HG03565 (cell line): ENCODE results near the gene PKNOX1.
"Not testable (repeated sequence)": the region's sequence is repeated elsewhere in the genome, so short reads cannot be mapped to it uniquely, and the experiment has no call there.

Source experiments
- ATAC-seq: cut with Tn5 transposase; IDR thresholded peaks from one replicate; pipeline ENCODE4 v1.9.1; 2021; ENCODE audit warnings: mild to moderate bottlenecking, moderate library complexity; ENCODE audit not compliant: unreplicated experiment

PKNOX1 gene

GRCh38 chr21:42983103-42983502, 8.7 kb downstream of the PKNOX1 start:
- ATAC-seq, result no peak

- no peak for ATAC-seq
Observed at GRCh38 chr21:42983869-42984268, 9.5 kb downstream of the PKNOX1 start.

GRCh38 chr21:42986125-42986783, 11.9 kb downstream of the PKNOX1 start:
- ATAC-seq, result no peak

- no peak for ATAC-seq
Observed at GRCh38 chr21:42988236-42988965, 14.0 kb downstream of the PKNOX1 start.

GRCh38 chr21:42989370-42989769, 15.0 kb downstream of the PKNOX1 start:
- not testable (repeated sequence) for ATAC-seq

GRCh38 chr21:42989816-42990650, 15.7 kb downstream of the PKNOX1 start:
- ATAC-seq, result no peak

- no peak for ATAC-seq
Observed at GRCh38 chr21:42991992-42992740, 17.8 kb downstream of the PKNOX1 start.

- ATAC-seq, result no peak
Observed at GRCh38 chr21:42993051-42993712, 18.8 kb downstream of the PKNOX1 start.

- ATAC-seq, result no peak
Observed at GRCh38 chr21:42997053-42997452, 22.7 kb downstream of the PKNOX1 start.

GRCh38 chr21:42997983-42998382, 23.6 kb downstream of the PKNOX1 start:
- not testable (repeated sequence) for ATAC-seq

- not testable (repeated sequence) for ATAC-seq
Observed at GRCh38 chr21:42999152-42999551, 24.8 kb downstream of the PKNOX1 start.

GRCh38 chr21:43000041-43000440, 25.7 kb downstream of the PKNOX1 start:
- not testable (repeated sequence) for ATAC-seq

- ATAC-seq, result no peak
Observed at GRCh38 chr21:43001316-43001715, 27.0 kb downstream of the PKNOX1 start.

GRCh38 chr21:43004926-43005325, 30.6 kb downstream of the PKNOX1 start:
- ATAC-seq, result no peak

- no peak for ATAC-seq
Observed at GRCh38 chr21:43005635-43006034, 31.3 kb downstream of the PKNOX1 start.

- not testable (repeated sequence) for ATAC-seq
Observed at GRCh38 chr21:43006051-43006873, 31.9 kb downstream of the PKNOX1 start.

- ATAC-seq, result no peak
Observed at GRCh38 chr21:43006874-43007208, 32.5 kb downstream of the PKNOX1 start.

GRCh38 chr21:43012596-43012995, 38.2 kb downstream of the PKNOX1 start:
- ATAC-seq, result no peak

GRCh38 chr21:43015906-43016540, 41.7 kb downstream of the PKNOX1 start:
- no peak for ATAC-seq
